Tibial nerve (tissue), 4 donors: ENCODE measurements around the gene CFAP410. TPM values are rescaled to one million over a fixed set of nuclear protein-coding genes. Genes with fewer than 3 reads are reported as not detected.

Experiments
- DNase-seq, 2 donors: peaks; one replicate each; pipeline ENCODE4 v3.0.0-alpha.2; 2019; ENCODE audit warnings: low spot score in 2 of 2
- H3K27ac ChIP-seq, 4 donors: fragments of 200-600 bp; sonication (generic) in 3 of 4; one replicate each; pipeline ENCODE4 v1.5.1; 2017 to 2019; ENCODE audit warnings: mild to moderate bottlenecking in 1 of 4
- H3K27me3 ChIP-seq, 2 donors: fragments of 200-600 bp; sonication (generic) in 1 of 2; one replicate each; pipeline versions ENCODE4 v1.5.1 to v1.6.0; 2017 to 2019
- H3K36me3 ChIP-seq, 3 donors: fragments of 200-600 bp; sonication (generic); one replicate each; pipeline ENCODE4 v1.5.1; 2018 to 2019
- H3K4me1 ChIP-seq, 4 donors: fragments of 200-600 bp; sonication (generic) in 3 of 4; one replicate each; pipeline ENCODE4 v1.5.1; 2017 to 2019
- H3K4me3 ChIP-seq, 4 donors: fragments of 200-600 bp; sonication (generic) in 3 of 4; one replicate each; pipeline ENCODE4 v1.5.1; 2017 to 2019; ENCODE audit warnings: mild to moderate bottlenecking in 1 of 4, moderate library complexity in 1 of 4
- H3K9me3 ChIP-seq, 4 donors: fragments of 200-600 bp; sonication (generic) in 3 of 4; one replicate each; pipeline ENCODE4 v1.5.1; 2017 to 2019
- CTCF ChIP-seq, 5 experiments: fragments of 200-600 bp in 3 of 5; fragments of 450-650 bp in 2 of 5; sonication (generic) in 3 of 5; IDR thresholded peaks; one replicate each; pipeline ENCODE4 v1.5.1; 2016 to 2019; ENCODE audit warnings: antibody characterized with exemption in 5 of 5, mild to moderate bottlenecking in 3 of 5, moderate library complexity in 2 of 5
- EP300 ChIP-seq, 2 donors: sonication (generic); formaldehyde crosslinking; IDR thresholded peaks; one replicate each; pipeline ENCODE4 v1.6.1; 2017; ENCODE audit warnings: antibody characterized with exemption in 2 of 2, mild to moderate bottlenecking in 1 of 2
- POLR2A ChIP-seq, 2 donors: fragments of 450-650 bp; IDR thresholded peaks; one replicate each; pipeline ENCODE4 v1.6.1; 2017; ENCODE audit warnings: antibody characterized with exemption in 2 of 2, mild to moderate bottlenecking in 2 of 2, moderate library complexity in 2 of 2
- WGBS, 2 donors: methylation state at CpG; one replicate each; pipeline ENCODE4 v1.1.5; 2018; 5-methylcytosine and 5-hydroxymethylcytosine counted together
- total RNA-seq, 4 donors: library from RNA; depleted of rRNA; stranded (reverse); fragments of >200 nt; gene quantifications; one replicate each; pipeline ENCODE4 v1.1.0, GENCODE V29; 2016

CFAP410 gene
- total RNA-seq, 4 donors from 2014 or later, result 38.0 to 69.8 (median 61.2) TPM

GRCh38 chr21:44290327-44291077 is 48.7 kb downstream of the CFAP410 start:
- TF ChIP-seq EP300 (IDR thresholded peaks at IDR 0.05) (no peak), POLR2A (IDR thresholded peaks at IDR 0.05) (no peak), CTCF (IDR thresholded peaks at IDR 0.05) (no peak)
- no peak overlapping the region for H3K4me3 ChIP-seq
- WGBS, 2 donors, result 74 to 77% methylated on average over 16 of the region's 16 CpGs
- H3K9me3 ChIP-seq, result no peaks in the 10 kb centered on the region
- H3K4me1 ChIP-seq, result peaks cover 0 to 19% (median 9%) of the 10 kb centered on the region in 4 donors
- no peaks in the 10 kb centered on the region for H3K36me3 ChIP-seq
- DNase-seq, result no peak
- peaks cover 0 to 22% of the 10 kb centered on the region in 2 donors for H3K27me3 ChIP-seq
- H3K27ac ChIP-seq, result no peak overlapping the region

- Histone ChIP-seq H3K9me3 (no peaks in the 10 kb centered on the region), H3K4me1 (peaks cover 0 to 13% (median 2%) of the 10 kb centered on the region in 4 donors), H3K4me3 (no peak overlapping the region), H3K36me3 (no peaks in the 10 kb centered on the region), H3K27ac (no peak overlapping the region), H3K27me3 (peaks cover 0 to 22% of the 10 kb centered on the region in 2 donors)
- TF ChIP-seq POLR2A (IDR thresholded peaks at IDR 0.05), result no peak
- no peak for TF ChIP-seq CTCF (IDR thresholded peaks at IDR 0.05)
- TF ChIP-seq EP300 (IDR thresholded peaks at IDR 0.05), result no peak
- 75 to 87% methylated on average over 12 to 13 of the region's 24 CpGs for WGBS, 2 donors
- no peak for DNase-seq
Observed at GRCh38 chr21:44289381-44290010, 49.7 kb downstream of the CFAP410 start.

- Histone ChIP-seq H3K4me1 (peaks cover 0 to 10% (median 0%) of the 10 kb centered on the region in 4 donors), H3K9me3 (no peaks in the 10 kb centered on the region), H3K27me3 (peaks cover 0 to 22% of the 10 kb centered on the region in 2 donors), H3K27ac (no peak overlapping the region), H3K4me3 (no peak overlapping the region), H3K36me3 (no peaks in the 10 kb centered on the region)
- TF ChIP-seq CTCF (IDR thresholded peaks at IDR 0.05), result no peak
- no peak for TF ChIP-seq EP300 (IDR thresholded peaks at IDR 0.05)
- no peak for TF ChIP-seq POLR2A (IDR thresholded peaks at IDR 0.05)
- no peak for DNase-seq
- 88 to 89% methylated on average over 21 to 22 of the region's 23 CpGs for WGBS, 2 donors
Observed at GRCh38 chr21:44288251-44289110, 50.7 kb downstream of the CFAP410 start.

- WGBS, 2 donors, result 51 to 74% methylated on average over 13 to 14 of the region's 31 CpGs
- TF ChIP-seq POLR2A (IDR thresholded peaks at IDR 0.05) (no peak), CTCF (IDR thresholded peaks at IDR 0.05) (no peak), EP300 (IDR thresholded peaks at IDR 0.05) (no peak)
- H3K4me3 ChIP-seq, result no peak overlapping the region
- H3K27ac ChIP-seq, result no peak overlapping the region
- no peaks in the 10 kb centered on the region for H3K9me3 ChIP-seq
- no peaks in the 10 kb centered on the region for H3K36me3 ChIP-seq
- peaks cover 0 to 10% (median 0%) of the 10 kb centered on the region in 4 donors for H3K4me1 ChIP-seq
- peaks cover 0 to 22% of the 10 kb centered on the region in 2 donors for H3K27me3 ChIP-seq
- no peak for DNase-seq
Observed at GRCh38 chr21:44286716-44287632, 52.2 kb downstream of the CFAP410 start.
